ENCODE results near the gene TXNIP.

DNA sequence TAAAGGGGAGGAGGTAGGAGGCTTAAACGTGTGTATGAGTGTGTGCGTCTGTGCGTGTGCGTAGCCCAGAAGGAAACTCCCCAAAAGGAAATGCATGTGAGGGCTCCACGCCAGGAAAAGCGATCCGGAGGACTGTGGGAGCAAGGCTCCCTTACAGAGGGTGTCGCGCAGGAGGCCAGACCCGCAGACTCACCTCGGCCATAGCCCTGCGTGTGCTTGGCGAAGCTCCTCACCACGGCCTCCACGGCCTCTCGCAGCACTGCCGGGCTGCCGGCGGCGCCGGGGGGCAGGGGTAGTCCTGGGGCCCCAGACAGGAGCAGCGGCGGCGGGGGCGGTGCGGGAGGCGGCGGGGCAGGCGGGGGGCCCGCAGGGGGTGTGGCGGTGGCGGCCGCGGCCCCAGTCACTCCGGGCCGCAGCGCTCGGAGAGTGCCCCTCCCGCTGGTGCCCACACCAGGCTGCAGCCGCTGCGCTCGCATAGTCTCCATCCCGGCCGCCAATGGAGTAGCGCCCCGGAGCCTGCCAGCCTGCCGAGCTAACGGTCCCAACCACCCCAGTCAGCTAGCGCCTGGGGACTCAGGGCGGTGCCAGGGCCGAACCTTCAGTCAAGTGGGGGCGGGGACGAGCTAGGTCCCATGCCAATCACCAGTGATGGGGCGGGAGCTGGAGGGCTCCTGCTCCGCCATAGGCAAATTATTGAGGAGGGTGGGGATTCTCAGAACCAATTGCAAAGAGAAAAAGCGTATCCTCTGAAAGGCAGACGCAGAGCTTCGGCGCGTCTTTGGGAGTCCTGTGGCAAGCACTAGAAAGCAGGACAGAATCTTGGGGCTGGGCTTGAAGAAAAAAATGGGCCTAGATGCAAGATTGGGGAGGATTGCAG is 38.7 kb downstream of the TXNIP start, which contains the start of gene LIX1L:
- TF ChIP-seq, protein P1, sequence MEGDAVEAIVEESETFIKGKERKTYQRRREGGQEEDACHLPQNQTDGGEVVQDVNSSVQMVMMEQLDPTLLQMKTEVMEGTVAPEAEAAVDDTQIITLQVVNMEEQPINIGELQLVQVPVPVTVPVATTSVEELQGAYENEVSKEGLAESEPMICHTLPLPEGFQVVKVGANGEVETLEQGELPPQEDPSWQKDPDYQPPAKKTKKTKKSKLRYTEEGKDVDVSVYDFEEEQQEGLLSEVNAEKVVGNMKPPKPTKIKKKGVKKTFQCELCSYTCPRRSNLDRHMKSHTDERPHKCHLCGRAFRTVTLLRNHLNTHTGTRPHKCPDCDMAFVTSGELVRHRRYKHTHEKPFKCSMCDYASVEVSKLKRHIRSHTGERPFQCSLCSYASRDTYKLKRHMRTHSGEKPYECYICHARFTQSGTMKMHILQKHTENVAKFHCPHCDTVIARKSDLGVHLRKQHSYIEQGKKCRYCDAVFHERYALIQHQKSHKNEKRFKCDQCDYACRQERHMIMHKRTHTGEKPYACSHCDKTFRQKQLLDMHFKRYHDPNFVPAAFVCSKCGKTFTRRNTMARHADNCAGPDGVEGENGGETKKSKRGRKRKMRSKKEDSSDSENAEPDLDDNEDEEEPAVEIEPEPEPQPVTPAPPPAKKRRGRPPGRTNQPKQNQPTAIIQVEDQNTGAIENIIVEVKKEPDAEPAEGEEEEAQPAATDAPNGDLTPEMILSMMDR (IDR thresholded peaks at IDR 0.05), result no peak
- no peak for TF ChIP-seq ZFX (IDR thresholded peaks at IDR 0.05; ENCODE audit: borderline replicate concordance)

All from 22Rv1 (cell line).